Colonic mucosa (tissue), 4 donors: ENCODE data around the gene RACK1. TPM values are rescaled to one million over a fixed set of nuclear protein-coding genes. Genes with fewer than 3 reads are reported as not detected.

ENCODE experiments used
- DNase-seq: peaks from one replicate; pipeline ENCODE4 v3.0.0-alpha.2; 2020
- H3K27ac ChIP-seq: fragments of 200-600 bp; one replicate; pipeline ENCODE4 v1.8.0; 2021
- H3K27me3 ChIP-seq: fragments of 200-600 bp; one replicate; pipeline ENCODE4 v1.8.0; 2021
- H3K36me3 ChIP-seq: fragments of 200-600 bp; one replicate; pipeline ENCODE4 v1.8.0; 2021
- H3K4me1 ChIP-seq: fragments of 200-600 bp; one replicate; pipeline ENCODE4 v1.8.0; 2021; ENCODE audit warnings: mild to moderate bottlenecking
- H3K4me3 ChIP-seq: fragments of 200-600 bp; one replicate; pipeline ENCODE4 v1.8.0; 2021
- H3K9ac ChIP-seq, 2 donors: one replicate each; pipeline ENCODE4 v1.7.0; 2013; ENCODE audit warnings: control low read depth in 2 of 2, low read depth in 2 of 2, low read length in 2 of 2
- H3K9me3 ChIP-seq: fragments of 200-600 bp; one replicate; pipeline ENCODE4 v1.8.0; 2021
- CTCF ChIP-seq: fragments of 200-600 bp; IDR thresholded peaks from one replicate; pipeline ENCODE4 v1.8.0; 2022; ENCODE audit warnings: antibody characterized with exemption, mild to moderate bottlenecking
- intact Hi-C: fragments of 100-400 bp; cut with DNase I; formaldehyde crosslinking; loops from one replicate; pipeline ENCODE4 v1.14.1; 2022
- total RNA-seq, 2 donors: library from RNA; stranded (reverse); fragmentation: NEBNext Ultra II Directional in 1 of 2; extraction: Animal tissue kit (Norgen Biotek cat#: 25700) in 1 of 2; gene quantifications; one replicate each; pipeline ENCODE4 v1.2.1, GENCODE V29; 2021
- donor health status: healthy.
- donor health status: DM: no; HTN: no; CAD: no.
- donor health status: DM: no; HTN: no; CAD: no.

RACK1 gene
- total RNA-seq, 2 donors from 2014 or later: 1,252 to 1,403 TPM

GRCh38 chr5:181235689-181236366, 7.9 kb downstream of the RACK1 start:
- DNase-seq: no peak
- no peak overlapping the region for H3K9ac ChIP-seq
- no peak for TF ChIP-seq CTCF
- H3K27ac ChIP-seq: no peak overlapping the region
- no peak overlapping the region for H3K4me3 ChIP-seq
- H3K4me1 ChIP-seq: no peaks in the 10 kb centered on the region
- peaks cover 33% of the 10 kb centered on the region for H3K36me3 ChIP-seq
- intact Hi-C loops: no loop called here
- no peaks in the 10 kb centered on the region for H3K9me3 ChIP-seq
- H3K27me3 ChIP-seq: no peaks in the 10 kb centered on the region

DNA sequence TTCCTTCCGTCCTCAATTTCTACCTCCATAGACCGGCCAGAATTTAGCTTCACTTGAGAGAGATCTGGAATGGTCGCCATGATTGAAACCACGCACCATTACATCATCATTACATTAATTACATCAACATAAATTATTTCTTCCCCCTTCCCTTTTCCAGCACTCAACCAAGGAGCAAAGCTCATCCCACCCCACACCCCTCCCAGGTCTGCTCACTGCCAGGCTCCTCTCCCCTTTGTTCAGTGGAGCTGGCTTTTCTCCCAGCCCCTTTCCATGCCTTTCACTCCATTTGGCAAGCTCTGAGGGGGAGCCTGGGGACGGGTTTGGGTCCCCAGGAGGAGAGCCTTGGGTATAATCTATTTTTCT, 8.4 kb downstream of the RACK1 start:
- Histone ChIP-seq H3K9me3 (no peaks in the 10 kb centered on the region), H3K4me3 (no peak overlapping the region), H3K4me1 (no peaks in the 10 kb centered on the region), H3K27ac (no peak overlapping the region), H3K36me3 (peaks cover 33% of the 10 kb centered on the region), H3K27me3 (no peaks in the 10 kb centered on the region), H3K9ac (no peak overlapping the region)
- DNase-seq: no peak
- intact Hi-C loops: no loop called here
- no peak for TF ChIP-seq CTCF

GRCh38 chr5:181234455-181235306, 9.0 kb downstream of the RACK1 start:
- H3K9me3 ChIP-seq: no peaks in the 10 kb centered on the region
- H3K4me3 ChIP-seq: no peak overlapping the region
- H3K27ac ChIP-seq: no peak overlapping the region
- intact Hi-C loops: no loop called here
- H3K27me3 ChIP-seq: no peaks in the 10 kb centered on the region
- DNase-seq: no peak
- TF ChIP-seq CTCF: no peak
- peaks cover 28% of the 10 kb centered on the region for H3K36me3 ChIP-seq
- no peak overlapping the region for H3K9ac ChIP-seq
- no peaks in the 10 kb centered on the region for H3K4me1 ChIP-seq

DNA sequence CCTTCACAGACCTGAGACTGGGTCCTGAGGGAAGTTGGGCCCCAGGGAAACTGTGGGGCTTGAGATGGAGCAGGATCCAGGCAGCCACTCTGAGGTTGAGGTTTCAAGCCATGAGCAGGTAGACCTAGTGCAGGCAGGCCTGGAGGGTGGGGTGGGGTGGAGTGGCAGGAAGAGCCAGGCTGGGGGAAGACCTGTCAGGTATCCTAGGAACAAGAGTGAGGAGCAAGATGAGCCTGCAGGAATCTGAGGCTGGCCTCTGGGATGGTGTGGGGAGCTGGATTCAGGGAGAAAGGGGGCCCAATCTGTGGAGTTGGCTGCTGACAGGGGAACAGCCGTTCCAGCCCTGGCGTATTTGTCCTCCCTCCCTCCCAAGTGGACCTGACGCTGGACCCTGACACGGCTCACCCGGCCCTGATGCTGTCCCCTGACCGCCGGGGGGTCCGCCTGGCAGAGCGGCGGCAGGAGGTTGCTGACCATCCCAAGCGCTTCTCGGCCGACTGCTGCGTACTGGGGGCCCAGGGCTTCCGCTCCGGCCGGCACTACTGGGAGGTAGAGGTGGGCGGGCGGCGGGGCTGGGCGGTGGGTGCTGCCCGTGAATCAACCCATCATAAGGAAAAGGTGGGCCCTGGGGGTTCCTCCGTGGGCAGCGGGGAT, 9.8 kb downstream of the RACK1 start:
- Histone ChIP-seq H3K9ac (no peak overlapping the region), H3K4me1 (no peaks in the 10 kb centered on the region), H3K36me3 (peaks cover 21% of the 10 kb centered on the region), H3K4me3 (no peak overlapping the region), H3K9me3 (no peaks in the 10 kb centered on the region), H3K27ac (no peak overlapping the region), H3K27me3 (no peaks in the 10 kb centered on the region)
- TF ChIP-seq CTCF: no peak
- intact Hi-C loops: no loop called here
- no peak for DNase-seq

GRCh38 chr5:181233088-181233800, 10.5 kb downstream of the RACK1 start:
- H3K27me3 ChIP-seq: no peaks in the 10 kb centered on the region
- H3K4me3 ChIP-seq: no peak overlapping the region
- H3K9me3 ChIP-seq: no peaks in the 10 kb centered on the region
- intact Hi-C loops: no loop called here
- H3K27ac ChIP-seq: no peak overlapping the region
- H3K36me3 ChIP-seq: peaks cover 19% of the 10 kb centered on the region
- TF ChIP-seq CTCF: no peak
- no peaks in the 10 kb centered on the region for H3K4me1 ChIP-seq
- H3K9ac ChIP-seq: no peak overlapping the region
- no peak for DNase-seq
